Right cardiac atrium (tissue), 5 donors: Measurements from ENCODE around the gene DPYSL4. TPM values are rescaled to one million over a fixed set of nuclear protein-coding genes. Genes with fewer than 3 reads are reported as not detected.

Experiments
- ATAC-seq, 2 donors: fragments of 200-7000 bp; cut with Tn5 transposase; one replicate each; pipeline versions ENCODE4 v1.8.0 to v1.9.1; 2020; ENCODE audit warnings: moderate library complexity in 2 of 2, mild to moderate bottlenecking in 1 of 2
- DNase-seq, 3 donors: peaks; one replicate each; pipeline ENCODE4 v3.0.0-alpha.2; 2020
- H3K27ac ChIP-seq: one replicate; pipeline ENCODE4 v1.5.1; 2013; ENCODE audit warnings: mild to moderate bottlenecking, low read length, control low read depth, moderate library complexity
- H3K27me3 ChIP-seq: one replicate; pipeline ENCODE4 v1.6.1; 2013; ENCODE audit not compliant: control insufficient read depth, insufficient read depth
- H3K4me1 ChIP-seq: one replicate; pipeline ENCODE4 v1.6.1; 2013; ENCODE audit warnings: low read length; ENCODE audit not compliant: control insufficient read depth, insufficient read depth
- H3K4me3 ChIP-seq: one replicate; pipeline ENCODE4 v1.5.1; 2013; ENCODE audit warnings: low read length, control low read depth
- H3K9me3 ChIP-seq: one replicate; pipeline ENCODE4 v1.6.1; 2013; ENCODE audit warnings: low read length; ENCODE audit not compliant: control insufficient read depth
- WGBS: extraction: QIAGEN DNeasy Blood & Tissue Kit; methylation state at CpG from one replicate; pipeline ENCODE4 v1.1.7; 2013; 5-methylcytosine and 5-hydroxymethylcytosine counted together
- intact Hi-C, 4 donors: fragments of 100-400 bp; cut with DNase I; formaldehyde crosslinking; loops; one replicate each; pipeline versions ENCODE4 v1.11.0 to v1.14.0; 2022 to 2023
- polyA plus RNA-seq: library from polyadenylated mRNA; stranded (reverse); fragments of 200-250 nt; gene quantifications from one replicate; pipeline ENCODE4 v1.2.3, GENCODE V29; 2013
- total RNA-seq, 4 donors: library from RNA; stranded (reverse); fragmentation: NEBNext Ultra II Directional; extraction: Animal tissue kit (Norgen Biotek cat#: 25700); gene quantifications; one replicate each; pipeline ENCODE4 v1.2.1, GENCODE V29; 2021
- donor health status: healthy with polysubstance abuse.
- donor health status: DM: no; HTN: yes; CAD: no.
- donor health status: DM: no; HTN: no; CAD: no.
- donor health status: DM: no; HTN: yes; CAD: no; lungs with severe emphysema.
- donor health status: DM: yes; HTN: yes; CAD: no.

Gene DPYSL4
- total and polyA plus RNA-seq, 5 donors = 1.9 to 13.8 (median 6.8) TPM

- 81% methylated on average over 11 of the region's 11 CpGs for WGBS
- H3K27me3 ChIP-seq = no peaks in the 10 kb centered on the region
- no peak overlapping the region for H3K27ac ChIP-seq
- intact Hi-C loops = no loop called here
- no peak for ATAC-seq
- no peaks in the 10 kb centered on the region for H3K9me3 ChIP-seq
- no peaks in the 10 kb centered on the region for H3K4me1 ChIP-seq
- peak in 1 of 3 donors; percentile 36 for DNase-seq
- H3K4me3 ChIP-seq = no peak overlapping the region
Observed at GRCh38 chr10:132199268-132199853, 12.6 kb downstream of the DPYSL4 start.

GRCh38 chr10:132199854-132200311, 13.1 kb downstream of the DPYSL4 start:
- no peaks in the 10 kb centered on the region for H3K4me1 ChIP-seq
- no peaks in the 10 kb centered on the region for H3K27me3 ChIP-seq
- H3K9me3 ChIP-seq = no peaks in the 10 kb centered on the region
- 87% methylated on average over 16 of the region's 16 CpGs for WGBS
- ATAC-seq (no peak), DNase-seq (peak in 2 of 3 donors; percentile 46 to 50)
- intact Hi-C loops = no loop called here
- no peak overlapping the region for H3K4me3 ChIP-seq
- H3K27ac ChIP-seq = no peak overlapping the region

GRCh38 chr10:132200344-132201110, 13.8 kb downstream of the DPYSL4 start:
- ATAC-seq = no peak
- Histone ChIP-seq H3K27ac (no peak overlapping the region), H3K4me1 (no peaks in the 10 kb centered on the region), H3K4me3 (no peak overlapping the region), H3K27me3 (no peaks in the 10 kb centered on the region), H3K9me3 (no peaks in the 10 kb centered on the region)
- 91% methylated on average over 35 of the region's 35 CpGs for WGBS
- intact Hi-C loops = no loop called here
- peak; percentile 7 to 51 (median 50) for DNase-seq

- intact Hi-C loops = no loop called here
- WGBS = 92% methylated on average over 35 of the region's 35 CpGs
- DNase-seq (peak; percentile 10 to 49 (median 21)), ATAC-seq (no peak)
- H3K27me3 ChIP-seq = no peaks in the 10 kb centered on the region
- H3K9me3 ChIP-seq = no peaks in the 10 kb centered on the region
- no peak overlapping the region for H3K27ac ChIP-seq
- no peaks in the 10 kb centered on the region for H3K4me1 ChIP-seq
- H3K4me3 ChIP-seq = no peak overlapping the region
Observed at GRCh38 chr10:132201111-132201969, 14.6 kb downstream of the DPYSL4 start.

GRCh38 chr10:132202070-132202970, 15.6 kb downstream of the DPYSL4 start:
- Histone ChIP-seq H3K27me3 (no peaks in the 10 kb centered on the region), H3K9me3 (no peaks in the 10 kb centered on the region), H3K4me3 (no peak overlapping the region), H3K27ac (no peak overlapping the region), H3K4me1 (no peaks in the 10 kb centered on the region)
- DNase-seq = peak; percentile 13 to 61 (median 51)
- ATAC-seq = no peak
- intact Hi-C loops = no loop called here
- WGBS = 93% methylated on average over 48 of the region's 48 CpGs

- H3K4me1 ChIP-seq = no peaks in the 10 kb centered on the region
- H3K27me3 ChIP-seq = no peaks in the 10 kb centered on the region
- no peak for ATAC-seq
- no peak overlapping the region for H3K4me3 ChIP-seq
- H3K9me3 ChIP-seq = no peaks in the 10 kb centered on the region
- DNase-seq = peak; percentile 11 to 57 (median 51)
- no peak overlapping the region for H3K27ac ChIP-seq
- 89% methylated on average over 34 of the region's 34 CpGs for WGBS
- intact Hi-C loops = no loop called here
Observed at GRCh38 chr10:132203256-132204077, 16.7 kb downstream of the DPYSL4 start.

GRCh38 chr10:132204078-132204780, 17.5 kb downstream of the DPYSL4 start:
- 83% methylated on average over 20 of the region's 20 CpGs for WGBS

GRCh38 chr10:132204781-132205473, 18.2 kb downstream of the DPYSL4 start:
- intact Hi-C loops = no loop called here
- WGBS = 88% methylated on average over 28 of the region's 28 CpGs
- ATAC-seq (no peak), DNase-seq (peak; percentile 11 to 51 (median 46))
- Histone ChIP-seq H3K4me3 (no peak overlapping the region), H3K4me1 (no peaks in the 10 kb centered on the region), H3K9me3 (no peaks in the 10 kb centered on the region), H3K27me3 (no peaks in the 10 kb centered on the region), H3K27ac (no peak overlapping the region)

More at GRCh38 chr10:132204078-132204780, 17.5 kb downstream of the DPYSL4 start:
- DNase-seq (peak; percentile 10 to 43 (median 21)), ATAC-seq (no peak)
- no peaks in the 10 kb centered on the region for H3K4me1 ChIP-seq
- H3K9me3 ChIP-seq = no peaks in the 10 kb centered on the region
- no peak overlapping the region for H3K4me3 ChIP-seq
- intact Hi-C loops = no loop called here
- H3K27me3 ChIP-seq = no peaks in the 10 kb centered on the region
- no peak overlapping the region for H3K27ac ChIP-seq
